PFSK-1 (cell line): ENCODE measurements around the gene APOL6. TPM values are rescaled to one million over a fixed set of nuclear protein-coding genes. Genes with fewer than 3 reads are reported as not detected.

ENCODE experiments used
- FOXP2 ChIP-seq: optimal IDR thresholded peaks from 2 replicates; pipeline ENCODE3; 2011; ENCODE audit warnings: borderline replicate concordance, control low read depth, inconsistent platforms; ENCODE audit not compliant: insufficient read depth; ENCODE audit errors: extremely low read length, extremely low read depth
- POLR2AphosphoS5 ChIP-seq: IDR thresholded peaks from 2 replicates; pipeline ENCODE4 v1.6.1; 2012; ENCODE audit warnings: low read depth, mild to moderate bottlenecking, control low read depth, low read length, moderate library complexity
- SIN3A ChIP-seq: IDR thresholded peaks from 2 replicates; pipeline ENCODE4 v1.6.1; 2012; ENCODE audit warnings: mild to moderate bottlenecking, low read length, moderate library complexity, borderline replicate concordance; ENCODE audit not compliant: insufficient read depth
- TAF1 ChIP-seq: IDR thresholded peaks from 2 replicates; pipeline ENCODE4 v1.6.1; 2012; ENCODE audit warnings: low read length, control low read depth, borderline replicate concordance; ENCODE audit not compliant: insufficient read depth
- polyA plus RNA-seq: library from polyadenylated mRNA; unstranded; fragments of >200 nt; gene quantifications from one replicate; pipeline ENCODE4 v1.2.1, GENCODE V29; 2012; ENCODE audit warnings: low read depth, missing spikeins; ENCODE audit not compliant: insufficient read length
- TF ChIP-seq, protein P1 (sequence below), 2 experiments: IDR thresholded peaks; 2 replicates each; pipeline versions ENCODE4 v1.6.1 to v1.8.0; 2011 to 2012; ENCODE audit warnings: low read depth in 2 of 2, low read length in 2 of 2, control low read depth in 1 of 2, inconsistent platforms in 1 of 2, mild to moderate bottlenecking in 1 of 2, moderate library complexity in 1 of 2; ENCODE audit not compliant: insufficient read depth in 1 of 2

Gene APOL6, protein sequence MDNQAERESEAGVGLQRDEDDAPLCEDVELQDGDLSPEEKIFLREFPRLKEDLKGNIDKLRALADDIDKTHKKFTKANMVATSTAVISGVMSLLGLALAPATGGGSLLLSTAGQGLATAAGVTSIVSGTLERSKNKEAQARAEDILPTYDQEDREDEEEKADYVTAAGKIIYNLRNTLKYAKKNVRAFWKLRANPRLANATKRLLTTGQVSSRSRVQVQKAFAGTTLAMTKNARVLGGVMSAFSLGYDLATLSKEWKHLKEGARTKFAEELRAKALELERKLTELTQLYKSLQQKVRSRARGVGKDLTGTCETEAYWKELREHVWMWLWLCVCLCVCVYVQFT
- 2.5 TPM for polyA plus RNA-seq

GRCh38 chr22:35648066-35649025 lies at the start of gene APOL6:
Gene APOL6, plus strand, starts transcription at chr22:35648446. Its CDS starts 7,980 bp downstream, at chr22:35656426.
- TF ChIP-seq, protein P1, sequence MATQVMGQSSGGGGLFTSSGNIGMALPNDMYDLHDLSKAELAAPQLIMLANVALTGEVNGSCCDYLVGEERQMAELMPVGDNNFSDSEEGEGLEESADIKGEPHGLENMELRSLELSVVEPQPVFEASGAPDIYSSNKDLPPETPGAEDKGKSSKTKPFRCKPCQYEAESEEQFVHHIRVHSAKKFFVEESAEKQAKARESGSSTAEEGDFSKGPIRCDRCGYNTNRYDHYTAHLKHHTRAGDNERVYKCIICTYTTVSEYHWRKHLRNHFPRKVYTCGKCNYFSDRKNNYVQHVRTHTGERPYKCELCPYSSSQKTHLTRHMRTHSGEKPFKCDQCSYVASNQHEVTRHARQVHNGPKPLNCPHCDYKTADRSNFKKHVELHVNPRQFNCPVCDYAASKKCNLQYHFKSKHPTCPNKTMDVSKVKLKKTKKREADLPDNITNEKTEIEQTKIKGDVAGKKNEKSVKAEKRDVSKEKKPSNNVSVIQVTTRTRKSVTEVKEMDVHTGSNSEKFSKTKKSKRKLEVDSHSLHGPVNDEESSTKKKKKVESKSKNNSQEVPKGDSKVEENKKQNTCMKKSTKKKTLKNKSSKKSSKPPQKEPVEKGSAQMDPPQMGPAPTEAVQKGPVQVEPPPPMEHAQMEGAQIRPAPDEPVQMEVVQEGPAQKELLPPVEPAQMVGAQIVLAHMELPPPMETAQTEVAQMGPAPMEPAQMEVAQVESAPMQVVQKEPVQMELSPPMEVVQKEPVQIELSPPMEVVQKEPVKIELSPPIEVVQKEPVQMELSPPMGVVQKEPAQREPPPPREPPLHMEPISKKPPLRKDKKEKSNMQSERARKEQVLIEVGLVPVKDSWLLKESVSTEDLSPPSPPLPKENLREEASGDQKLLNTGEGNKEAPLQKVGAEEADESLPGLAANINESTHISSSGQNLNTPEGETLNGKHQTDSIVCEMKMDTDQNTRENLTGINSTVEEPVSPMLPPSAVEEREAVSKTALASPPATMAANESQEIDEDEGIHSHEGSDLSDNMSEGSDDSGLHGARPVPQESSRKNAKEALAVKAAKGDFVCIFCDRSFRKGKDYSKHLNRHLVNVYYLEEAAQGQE (IDR thresholded peaks at IDR 0.05; ENCODE audit: insufficient read depth in 1 of 2, low read depth in 2 of 2, low read length in 2 of 2), result no peak
- no peak for TF ChIP-seq SIN3A
- no peak for TF ChIP-seq POLR2AphosphoS5
- TF ChIP-seq TAF1, result no peak

DNA sequence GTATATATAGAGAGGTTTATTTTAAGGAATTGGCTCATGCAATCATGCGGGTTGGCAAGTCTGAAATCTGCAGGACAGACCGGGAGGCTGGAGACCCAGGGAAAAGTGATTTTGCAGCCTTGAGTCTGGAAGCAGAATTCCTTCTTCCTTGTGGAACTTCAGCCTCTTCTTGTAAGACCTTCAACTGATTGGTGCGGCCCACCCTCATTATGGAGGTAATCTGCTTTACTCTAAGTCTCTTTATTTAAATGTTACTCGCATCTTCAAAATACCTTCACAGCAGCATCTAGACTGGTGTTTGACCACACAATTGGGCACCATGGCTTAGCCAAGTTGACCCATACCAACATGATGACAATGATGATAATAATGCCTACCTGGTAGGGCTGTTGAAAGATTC lies 48.9 kb upstream of the APOL6 start:
- TF ChIP-seq, protein P1 (IDR thresholded peaks at IDR 0.05; ENCODE audit: insufficient read depth in 1 of 2, low read depth in 2 of 2, low read length in 2 of 2), result no peak
- TF ChIP-seq POLR2AphosphoS5 (no peak), TAF1 (no peak), FOXP2 (no peak), SIN3A (no peak)

GRCh38 chr22:35600476-35600875 lies 47.8 kb upstream of the APOL6 start:
- TF ChIP-seq TAF1, result no peak
- TF ChIP-seq, protein P1 (IDR thresholded peaks at IDR 0.05; ENCODE audit: insufficient read depth in 1 of 2, low read depth in 2 of 2, low read length in 2 of 2), result no peak
- no peak for TF ChIP-seq FOXP2
- no peak for TF ChIP-seq POLR2AphosphoS5
- no peak for TF ChIP-seq SIN3A

- TF ChIP-seq FOXP2, result no peak
- no peak for TF ChIP-seq SIN3A
- no peak for TF ChIP-seq POLR2AphosphoS5
- TF ChIP-seq TAF1, result no peak
- TF ChIP-seq, protein P1 (IDR thresholded peaks at IDR 0.05; ENCODE audit: insufficient read depth in 1 of 2, low read depth in 2 of 2, low read length in 2 of 2), result no peak
Measured at GRCh38 chr22:35601013-35601580, 47.1 kb upstream of the APOL6 start.
